ENCODE results near the gene HUNK.

The HUNK gene

GRCh38 chr21:31878831-31879230 lies 6.0 kb downstream of the HUNK start:
- Histone ChIP-seq H3K4me3 (ENCODE audit: low read depth in 1 of 2, low read length in 2 of 2) (no peak overlapping the region), H3K36me3 (ENCODE audit: control insufficient read depth in 1 of 2, insufficient read depth in 2 of 2, low read length in 2 of 2) (no peaks in the 10 kb centered on the region), H3K9me3 (ENCODE audit: control insufficient read depth in 1 of 2, low read length in 2 of 2) (no peaks in the 10 kb centered on the region), H3K9ac (ENCODE audit: low read depth in 1 of 2, low read length in 2 of 2) (no peak overlapping the region), H3K4me1 (ENCODE audit: control insufficient read depth in 1 of 2, insufficient read depth in 2 of 2, low read length in 2 of 2) (peaks cover 16 to 22% of the 10 kb centered on the region in 2 donors), H3K27me3 (ENCODE audit: control insufficient read depth in 1 of 2, insufficient read depth in 2 of 2, low read length in 2 of 2) (peaks cover 0 to 7% of the 10 kb centered on the region in 2 donors), H3K27ac (ENCODE audit: low read depth, low read length) (no peak overlapping the region)

- Histone ChIP-seq H3K36me3 (ENCODE audit: control insufficient read depth in 1 of 2, insufficient read depth in 2 of 2, low read length in 2 of 2) (no peaks in the 10 kb centered on the region), H3K27ac (ENCODE audit: low read depth, low read length) (no peak overlapping the region), H3K9me3 (ENCODE audit: control insufficient read depth in 1 of 2, low read length in 2 of 2) (no peaks in the 10 kb centered on the region), H3K4me3 (ENCODE audit: low read depth in 1 of 2, low read length in 2 of 2) (no peak overlapping the region), H3K27me3 (ENCODE audit: control insufficient read depth in 1 of 2, insufficient read depth in 2 of 2, low read length in 2 of 2) (peaks cover 0 to 7% of the 10 kb centered on the region in 2 donors), H3K4me1 (ENCODE audit: control insufficient read depth in 1 of 2, insufficient read depth in 2 of 2, low read length in 2 of 2) (peaks cover 16 to 22% of the 10 kb centered on the region in 2 donors), H3K9ac (ENCODE audit: low read depth in 1 of 2, low read length in 2 of 2) (no peak overlapping the region)
Observed at GRCh38 chr21:31879241-31879650, 6.4 kb downstream of the HUNK start.

- Histone ChIP-seq H3K4me3 (ENCODE audit: low read depth in 1 of 2, low read length in 2 of 2) (no peak overlapping the region), H3K9ac (ENCODE audit: low read depth in 1 of 2, low read length in 2 of 2) (no peak overlapping the region), H3K4me1 (ENCODE audit: control insufficient read depth in 1 of 2, insufficient read depth in 2 of 2, low read length in 2 of 2) (peaks cover 11 to 16% of the 10 kb centered on the region in 2 donors), H3K27ac (ENCODE audit: low read depth, low read length) (no peak overlapping the region), H3K27me3 (ENCODE audit: control insufficient read depth in 1 of 2, insufficient read depth in 2 of 2, low read length in 2 of 2) (peaks cover 0 to 5% of the 10 kb centered on the region in 2 donors), H3K36me3 (ENCODE audit: control insufficient read depth in 1 of 2, insufficient read depth in 2 of 2, low read length in 2 of 2) (no peaks in the 10 kb centered on the region), H3K9me3 (ENCODE audit: control insufficient read depth in 1 of 2, low read length in 2 of 2) (no peaks in the 10 kb centered on the region)
Observed at GRCh38 chr21:31879911-31880310, 7.1 kb downstream of the HUNK start.

GRCh38 chr21:31880816-31881215 lies 8.0 kb downstream of the HUNK start:
- H3K9ac ChIP-seq (ENCODE audit: low read depth in 1 of 2, low read length in 2 of 2) = no peak overlapping the region
- peaks cover 3 to 9% of the 10 kb centered on the region in 2 donors for H3K4me1 ChIP-seq (ENCODE audit: control insufficient read depth in 1 of 2, insufficient read depth in 2 of 2, low read length in 2 of 2)
- no peak overlapping the region for H3K27ac ChIP-seq (ENCODE audit: low read depth, low read length)
- no peak overlapping the region for H3K4me3 ChIP-seq (ENCODE audit: low read depth in 1 of 2, low read length in 2 of 2)
- no peaks in the 10 kb centered on the region for H3K27me3 ChIP-seq (ENCODE audit: control insufficient read depth in 1 of 2, insufficient read depth in 2 of 2, low read length in 2 of 2)
- no peaks in the 10 kb centered on the region for H3K9me3 ChIP-seq (ENCODE audit: control insufficient read depth in 1 of 2, low read length in 2 of 2)
- H3K36me3 ChIP-seq (ENCODE audit: control insufficient read depth in 1 of 2, insufficient read depth in 2 of 2, low read length in 2 of 2) = no peaks in the 10 kb centered on the region

- no peak overlapping the region for H3K4me3 ChIP-seq (ENCODE audit: low read depth in 1 of 2, low read length in 2 of 2)
- peaks cover 3 to 7% of the 10 kb centered on the region in 2 donors for H3K4me1 ChIP-seq (ENCODE audit: control insufficient read depth in 1 of 2, insufficient read depth in 2 of 2, low read length in 2 of 2)
- H3K36me3 ChIP-seq (ENCODE audit: control insufficient read depth in 1 of 2, insufficient read depth in 2 of 2, low read length in 2 of 2) = no peaks in the 10 kb centered on the region
- H3K9ac ChIP-seq (ENCODE audit: low read depth in 1 of 2, low read length in 2 of 2) = no peak overlapping the region
- H3K27me3 ChIP-seq (ENCODE audit: control insufficient read depth in 1 of 2, insufficient read depth in 2 of 2, low read length in 2 of 2) = no peaks in the 10 kb centered on the region
- H3K9me3 ChIP-seq (ENCODE audit: control insufficient read depth in 1 of 2, low read length in 2 of 2) = no peaks in the 10 kb centered on the region
- no peak overlapping the region for H3K27ac ChIP-seq (ENCODE audit: low read depth, low read length)
Observed at GRCh38 chr21:31882711-31883110, 9.9 kb downstream of the HUNK start.

- no peaks in the 10 kb centered on the region for H3K27me3 ChIP-seq (ENCODE audit: control insufficient read depth in 1 of 2, insufficient read depth in 2 of 2, low read length in 2 of 2)
- H3K27ac ChIP-seq (ENCODE audit: low read depth, low read length) = no peak overlapping the region
- H3K4me3 ChIP-seq (ENCODE audit: low read depth in 1 of 2, low read length in 2 of 2) = no peak overlapping the region
- H3K36me3 ChIP-seq (ENCODE audit: control insufficient read depth in 1 of 2, insufficient read depth in 2 of 2, low read length in 2 of 2) = no peaks in the 10 kb centered on the region
- H3K4me1 ChIP-seq (ENCODE audit: control insufficient read depth in 1 of 2, insufficient read depth in 2 of 2, low read length in 2 of 2) = peaks cover 0 to 9% of the 10 kb centered on the region in 2 donors
- no peak overlapping the region for H3K9ac ChIP-seq (ENCODE audit: low read depth in 1 of 2, low read length in 2 of 2)
- no peaks in the 10 kb centered on the region for H3K9me3 ChIP-seq (ENCODE audit: control insufficient read depth in 1 of 2, low read length in 2 of 2)
Observed at GRCh38 chr21:31885146-31885545, 12.3 kb downstream of the HUNK start.

- Histone ChIP-seq H3K36me3 (ENCODE audit: control insufficient read depth in 1 of 2, insufficient read depth in 2 of 2, low read length in 2 of 2) (no peaks in the 10 kb centered on the region), H3K4me3 (ENCODE audit: low read depth in 1 of 2, low read length in 2 of 2) (no peak overlapping the region), H3K27me3 (ENCODE audit: control insufficient read depth in 1 of 2, insufficient read depth in 2 of 2, low read length in 2 of 2) (no peaks in the 10 kb centered on the region), H3K9ac (ENCODE audit: low read depth in 1 of 2, low read length in 2 of 2) (no peak overlapping the region), H3K9me3 (ENCODE audit: control insufficient read depth in 1 of 2, low read length in 2 of 2) (no peaks in the 10 kb centered on the region), H3K27ac (ENCODE audit: low read depth, low read length) (no peak overlapping the region), H3K4me1 (ENCODE audit: control insufficient read depth in 1 of 2, insufficient read depth in 2 of 2, low read length in 2 of 2) (peaks cover 5 to 9% of the 10 kb centered on the region in 2 donors)
Observed at GRCh38 chr21:31886915-31887314, 14.1 kb downstream of the HUNK start.

GRCh38 chr21:31887391-31887841 lies 14.6 kb downstream of the HUNK start:
- H3K27me3 ChIP-seq (ENCODE audit: control insufficient read depth in 1 of 2, insufficient read depth in 2 of 2, low read length in 2 of 2) = no peaks in the 10 kb centered on the region
- H3K4me1 ChIP-seq (ENCODE audit: control insufficient read depth in 1 of 2, insufficient read depth in 2 of 2, low read length in 2 of 2) = peaks cover 5 to 9% of the 10 kb centered on the region in 2 donors
- H3K27ac ChIP-seq (ENCODE audit: low read depth, low read length) = no peak overlapping the region
- H3K9me3 ChIP-seq (ENCODE audit: control insufficient read depth in 1 of 2, low read length in 2 of 2) = no peaks in the 10 kb centered on the region
- no peaks in the 10 kb centered on the region for H3K36me3 ChIP-seq (ENCODE audit: control insufficient read depth in 1 of 2, insufficient read depth in 2 of 2, low read length in 2 of 2)
- H3K4me3 ChIP-seq (ENCODE audit: low read depth in 1 of 2, low read length in 2 of 2) = no peak overlapping the region
- H3K9ac ChIP-seq (ENCODE audit: low read depth in 1 of 2, low read length in 2 of 2) = no peak overlapping the region

- H3K27ac ChIP-seq (ENCODE audit: low read depth, low read length) = no peak overlapping the region
- H3K4me1 ChIP-seq (ENCODE audit: control insufficient read depth in 1 of 2, insufficient read depth in 2 of 2, low read length in 2 of 2) = peaks cover 5 to 9% of the 10 kb centered on the region in 2 donors
- H3K36me3 ChIP-seq (ENCODE audit: control insufficient read depth in 1 of 2, insufficient read depth in 2 of 2, low read length in 2 of 2) = no peaks in the 10 kb centered on the region
- H3K4me3 ChIP-seq (ENCODE audit: low read depth in 1 of 2, low read length in 2 of 2) = peak overlapping the region; percentile 37 to 48
- no peak overlapping the region for H3K9ac ChIP-seq (ENCODE audit: low read depth in 1 of 2, low read length in 2 of 2)
- no peaks in the 10 kb centered on the region for H3K27me3 ChIP-seq (ENCODE audit: control insufficient read depth in 1 of 2, insufficient read depth in 2 of 2, low read length in 2 of 2)
- H3K9me3 ChIP-seq (ENCODE audit: control insufficient read depth in 1 of 2, low read length in 2 of 2) = no peaks in the 10 kb centered on the region
Observed at GRCh38 chr21:31888936-31889371, 16.1 kb downstream of the HUNK start.

- Histone ChIP-seq H3K9ac (ENCODE audit: low read depth in 1 of 2, low read length in 2 of 2) (no peak overlapping the region), H3K4me3 (ENCODE audit: low read depth in 1 of 2, low read length in 2 of 2) (peak overlapping the region in 1 of 2 donors; percentile 48), H3K27ac (ENCODE audit: low read depth, low read length) (no peak overlapping the region), H3K9me3 (ENCODE audit: control insufficient read depth in 1 of 2, low read length in 2 of 2) (no peaks in the 10 kb centered on the region), H3K4me1 (ENCODE audit: control insufficient read depth in 1 of 2, insufficient read depth in 2 of 2, low read length in 2 of 2) (peaks cover 5 to 9% of the 10 kb centered on the region in 2 donors), H3K27me3 (ENCODE audit: control insufficient read depth in 1 of 2, insufficient read depth in 2 of 2, low read length in 2 of 2) (no peaks in the 10 kb centered on the region), H3K36me3 (ENCODE audit: control insufficient read depth in 1 of 2, insufficient read depth in 2 of 2, low read length in 2 of 2) (no peaks in the 10 kb centered on the region)
Observed at GRCh38 chr21:31889460-31889859, 16.6 kb downstream of the HUNK start.

GRCh38 chr21:31892686-31893085 lies 19.9 kb downstream of the HUNK start:
- Histone ChIP-seq H3K36me3 (ENCODE audit: control insufficient read depth in 1 of 2, insufficient read depth in 2 of 2, low read length in 2 of 2) (no peaks in the 10 kb centered on the region), H3K9ac (ENCODE audit: low read depth in 1 of 2, low read length in 2 of 2) (no peak overlapping the region), H3K4me3 (ENCODE audit: low read depth in 1 of 2, low read length in 2 of 2) (no peak overlapping the region), H3K4me1 (ENCODE audit: control insufficient read depth in 1 of 2, insufficient read depth in 2 of 2, low read length in 2 of 2) (peaks cover 14 to 17% of the 10 kb centered on the region in 2 donors), H3K9me3 (ENCODE audit: control insufficient read depth in 1 of 2, low read length in 2 of 2) (no peaks in the 10 kb centered on the region), H3K27ac (ENCODE audit: low read depth, low read length) (no peak overlapping the region), H3K27me3 (ENCODE audit: control insufficient read depth in 1 of 2, insufficient read depth in 2 of 2, low read length in 2 of 2) (no peaks in the 10 kb centered on the region)
